ENCODE measurements around the gene KMT5C.

KMT5C gene

DNA sequence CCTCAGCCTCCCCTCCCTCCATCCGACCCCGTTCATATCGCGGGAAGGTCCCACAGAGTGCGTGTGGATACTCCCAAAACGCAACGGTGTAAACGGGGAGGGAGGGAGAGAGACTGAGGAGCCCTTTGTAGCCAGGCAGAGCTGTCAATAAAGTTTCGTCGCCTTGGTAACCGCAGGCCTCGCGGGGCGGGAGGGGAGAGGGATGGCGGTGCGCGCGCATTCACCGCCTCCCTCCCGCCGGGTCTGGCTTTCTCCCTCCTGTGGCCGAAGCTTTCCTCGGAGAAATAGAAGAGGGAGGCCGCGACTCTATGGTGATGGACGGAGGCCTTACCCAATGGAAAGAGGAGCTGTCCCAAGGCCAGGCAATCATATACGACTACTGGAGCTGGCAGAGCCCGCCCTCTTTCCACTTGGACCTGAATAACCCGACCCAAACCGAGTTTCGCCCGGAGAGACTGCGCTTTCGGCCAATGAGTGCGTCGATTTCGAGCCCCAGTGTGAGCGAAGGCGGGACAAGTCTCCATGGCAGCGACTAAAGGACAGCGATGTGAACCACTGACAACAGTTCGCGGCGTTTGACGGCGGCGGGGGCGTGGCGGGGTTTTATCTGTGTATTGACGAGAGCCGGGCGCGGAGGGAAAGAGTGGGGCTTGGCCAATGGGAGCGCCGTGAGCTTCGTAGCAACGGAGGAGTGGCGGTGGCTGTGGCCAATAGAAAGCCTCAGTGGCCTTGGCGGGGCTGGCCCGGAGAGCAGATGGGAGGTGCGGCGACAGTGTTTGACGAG is at the start of gene KMT5C:
TSS of gene KMT5C (plus strand) at position 772 of the 784 bp plus-strand sequence. CDS start 2,061 bp downstream, outside the sequence.
- Mint-ChIP-seq H3K27ac (peak within 1 kb of the TSS; percentile 97), H3K4me3 (peak within 1 kb of the TSS; percentile 99), H3K36me3 (no peaks in the 10 kb centered on the region), H3K4me1 (peaks cover 25% of the 10 kb centered on the region), H3K9me3 (no peaks in the 10 kb centered on the region), H3K27me3 (peaks cover 2% of the 10 kb centered on the region)

DNA sequence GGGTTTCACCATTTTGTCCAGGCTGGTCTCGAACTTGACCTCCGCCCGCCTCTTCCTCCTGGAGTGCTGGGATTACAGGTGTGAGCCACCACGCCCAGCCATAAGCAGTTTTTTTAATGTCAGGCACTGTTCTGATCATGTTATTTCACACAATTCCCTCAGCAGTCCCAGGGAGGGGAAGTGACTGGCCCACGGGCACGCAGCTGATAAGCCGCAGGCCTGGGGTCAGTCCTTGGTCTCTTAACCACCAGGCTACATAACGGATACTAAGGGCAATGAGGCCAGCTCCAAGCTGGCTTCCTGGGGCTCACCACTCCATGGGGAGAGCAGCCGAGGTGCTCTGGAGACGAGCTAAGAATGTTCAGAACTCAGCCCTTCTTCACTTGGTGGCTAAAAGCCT is 42.4 kb upstream of the KMT5C start:
- H3K27me3 Mint-ChIP-seq, result no peaks in the 10 kb centered on the region
- no peak overlapping the region for H3K4me3 Mint-ChIP-seq
- H3K27ac Mint-ChIP-seq, result no peak overlapping the region
- H3K36me3 Mint-ChIP-seq, result no peaks in the 10 kb centered on the region
- H3K9me3 Mint-ChIP-seq, result no peaks in the 10 kb centered on the region
- peaks cover 6% of the 10 kb centered on the region for H3K4me1 Mint-ChIP-seq

DNA sequence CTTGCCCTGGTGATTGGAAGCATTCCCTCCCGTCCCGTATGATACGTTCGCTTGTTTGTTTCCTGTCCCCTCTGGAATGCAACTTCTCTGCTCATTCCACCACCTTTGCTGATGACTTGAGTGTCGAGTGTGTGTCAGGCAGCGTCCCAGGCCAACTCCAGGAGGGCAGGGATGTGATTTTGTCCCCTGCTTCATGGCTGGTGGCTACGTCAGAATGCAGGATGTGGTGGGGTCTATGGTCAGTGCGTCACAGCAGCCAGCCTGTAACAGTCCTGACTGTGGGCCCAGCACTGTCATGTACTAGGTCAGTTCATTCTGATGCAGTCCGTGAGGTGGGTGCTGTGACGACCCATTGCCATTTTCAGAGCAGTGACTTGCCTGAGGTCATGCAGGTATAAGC is 39.7 kb upstream of the KMT5C start:
- no peaks in the 10 kb centered on the region for H3K36me3 Mint-ChIP-seq

DNA sequence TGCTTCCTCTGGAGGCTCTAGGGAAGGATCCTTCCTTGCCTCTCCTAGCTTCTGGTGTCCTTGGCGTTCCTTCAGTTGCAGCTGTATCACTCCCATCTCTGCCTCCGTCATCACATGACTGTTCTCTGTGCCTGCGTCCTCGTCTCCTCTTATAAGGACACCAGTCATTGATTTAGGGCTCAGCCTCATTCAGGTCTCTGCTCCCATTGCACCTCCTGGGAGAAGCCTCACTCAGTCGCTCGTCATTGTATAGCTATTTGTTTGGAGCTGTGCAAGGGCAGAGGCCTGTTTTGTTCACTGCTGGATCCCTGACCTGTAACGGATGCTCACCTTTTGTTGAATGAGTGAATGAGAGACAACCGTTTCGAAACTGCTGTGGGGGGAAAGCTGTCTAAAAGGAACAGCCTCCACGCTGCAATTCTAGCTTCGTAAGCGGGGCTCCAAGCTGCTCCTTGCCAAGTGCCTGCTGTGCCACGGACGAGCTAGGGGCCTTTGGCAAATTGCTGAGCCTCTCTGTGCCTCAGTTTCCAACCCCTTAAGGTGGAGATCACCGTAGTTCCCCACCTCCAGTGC is 38.7 kb upstream of the KMT5C start:
- no peaks in the 10 kb centered on the region for H3K36me3 Mint-ChIP-seq
- H3K4me3 Mint-ChIP-seq, result peak overlapping the region; percentile 84
- H3K27ac Mint-ChIP-seq, result no peak overlapping the region
- H3K4me1 Mint-ChIP-seq, result peaks cover 9% of the 10 kb centered on the region
- no peaks in the 10 kb centered on the region for H3K9me3 Mint-ChIP-seq
- H3K27me3 Mint-ChIP-seq, result no peaks in the 10 kb centered on the region

More for the DNA sequence above, 39.7 kb upstream of the KMT5C start:
- Mint-ChIP-seq H3K27me3 (no peaks in the 10 kb centered on the region), H3K4me3 (no peak overlapping the region), H3K9me3 (no peaks in the 10 kb centered on the region), H3K4me1 (peaks cover 6% of the 10 kb centered on the region), H3K27ac (no peak overlapping the region)

DNA sequence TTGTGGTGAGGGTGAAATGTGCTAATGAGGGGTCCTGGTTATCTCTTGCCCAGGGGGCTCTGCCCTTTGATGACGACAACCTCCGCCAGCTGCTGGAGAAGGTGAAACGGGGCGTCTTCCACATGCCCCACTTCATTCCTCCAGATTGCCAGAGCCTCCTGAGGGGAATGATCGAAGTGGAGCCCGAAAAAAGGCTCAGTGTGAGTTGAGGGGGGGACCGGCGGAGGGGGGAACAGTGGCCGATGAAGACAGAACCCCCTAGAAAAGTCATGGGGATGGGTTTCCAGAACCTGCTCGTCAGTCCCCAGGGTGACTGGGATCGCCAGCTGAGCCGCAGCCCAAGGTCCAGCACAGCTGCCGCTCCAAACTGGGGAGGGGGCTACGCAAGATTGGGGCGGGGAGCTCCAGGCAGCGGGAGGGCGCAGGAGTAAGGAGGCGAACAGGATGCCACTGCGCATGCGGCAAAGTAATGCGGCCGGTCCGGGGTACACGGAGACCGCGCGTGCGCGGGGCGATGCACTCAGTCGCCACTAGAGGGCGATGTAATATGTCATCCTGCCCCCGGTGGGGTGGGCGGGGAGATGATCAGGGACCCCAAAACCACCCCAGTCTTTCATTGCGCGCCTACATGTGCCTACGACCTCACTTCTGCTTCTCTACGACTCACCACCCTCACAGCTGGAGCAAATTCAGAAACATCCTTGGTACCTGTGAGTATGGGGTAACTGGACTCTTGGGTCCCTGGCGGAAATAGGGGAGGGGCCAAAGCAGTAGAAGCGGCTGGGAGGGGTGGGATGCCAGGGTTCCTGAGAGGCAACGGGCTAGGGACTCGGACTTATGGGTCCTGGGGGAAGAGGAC is 38.0 kb upstream of the KMT5C start:
- Mint-ChIP-seq H3K9me3 (no peaks in the 10 kb centered on the region), H3K4me1 (peaks cover 9% of the 10 kb centered on the region), H3K27me3 (no peaks in the 10 kb centered on the region), H3K36me3 (no peaks in the 10 kb centered on the region), H3K27ac (peak overlapping the region; percentile 14), H3K4me3 (peak overlapping the region; percentile 84)

DNA sequence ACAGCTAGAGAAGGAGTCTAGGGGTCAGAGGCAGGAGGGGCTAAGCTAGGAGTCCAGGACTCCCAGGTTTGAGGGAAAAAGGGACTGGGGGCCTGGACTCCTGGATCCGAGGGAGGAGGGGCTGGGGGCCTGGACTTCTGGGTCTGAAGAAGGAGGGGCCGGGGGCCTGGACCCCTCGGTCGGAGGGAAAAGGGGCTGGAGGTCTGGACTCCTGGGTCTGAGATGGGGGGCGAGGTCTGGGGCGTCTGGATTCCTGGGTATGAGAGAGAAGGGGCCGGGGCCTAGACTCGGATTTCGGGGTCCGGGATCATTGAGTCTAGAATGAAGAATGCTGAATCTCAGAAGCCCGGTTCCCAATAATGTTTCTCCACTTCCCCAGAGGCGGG is 37.4 kb upstream of the KMT5C start:
- Mint-ChIP-seq H3K4me3 (peak overlapping the region; percentile 84), H3K27me3 (no peaks in the 10 kb centered on the region), H3K9me3 (no peaks in the 10 kb centered on the region), H3K36me3 (no peaks in the 10 kb centered on the region), H3K4me1 (peaks cover 9% of the 10 kb centered on the region), H3K27ac (no peak overlapping the region)

DNA sequence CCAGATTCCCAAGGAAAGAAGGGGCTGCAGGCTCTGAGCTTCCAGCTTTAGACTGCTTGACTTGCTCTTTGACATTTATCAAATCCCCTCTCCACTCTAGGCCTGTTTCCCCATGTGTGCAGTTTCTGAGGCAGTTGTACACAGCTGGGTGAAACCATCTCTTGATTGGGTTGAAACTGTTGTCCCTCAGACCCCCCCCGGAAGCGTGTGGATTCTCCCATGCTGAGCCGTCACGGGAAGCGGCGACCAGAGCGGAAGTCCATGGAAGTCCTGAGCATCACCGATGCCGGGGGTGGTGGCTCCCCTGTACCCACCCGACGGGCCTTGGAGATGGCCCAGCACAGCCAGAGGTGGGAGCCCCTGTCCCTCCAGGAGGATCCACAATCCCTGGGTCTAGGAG is 36.2 kb upstream of the KMT5C start:
- Mint-ChIP-seq H3K4me1 (peaks cover 9% of the 10 kb centered on the region), H3K9me3 (no peaks in the 10 kb centered on the region), H3K4me3 (no peak overlapping the region), H3K27me3 (no peaks in the 10 kb centered on the region), H3K27ac (no peak overlapping the region), H3K36me3 (no peaks in the 10 kb centered on the region)

DNA sequence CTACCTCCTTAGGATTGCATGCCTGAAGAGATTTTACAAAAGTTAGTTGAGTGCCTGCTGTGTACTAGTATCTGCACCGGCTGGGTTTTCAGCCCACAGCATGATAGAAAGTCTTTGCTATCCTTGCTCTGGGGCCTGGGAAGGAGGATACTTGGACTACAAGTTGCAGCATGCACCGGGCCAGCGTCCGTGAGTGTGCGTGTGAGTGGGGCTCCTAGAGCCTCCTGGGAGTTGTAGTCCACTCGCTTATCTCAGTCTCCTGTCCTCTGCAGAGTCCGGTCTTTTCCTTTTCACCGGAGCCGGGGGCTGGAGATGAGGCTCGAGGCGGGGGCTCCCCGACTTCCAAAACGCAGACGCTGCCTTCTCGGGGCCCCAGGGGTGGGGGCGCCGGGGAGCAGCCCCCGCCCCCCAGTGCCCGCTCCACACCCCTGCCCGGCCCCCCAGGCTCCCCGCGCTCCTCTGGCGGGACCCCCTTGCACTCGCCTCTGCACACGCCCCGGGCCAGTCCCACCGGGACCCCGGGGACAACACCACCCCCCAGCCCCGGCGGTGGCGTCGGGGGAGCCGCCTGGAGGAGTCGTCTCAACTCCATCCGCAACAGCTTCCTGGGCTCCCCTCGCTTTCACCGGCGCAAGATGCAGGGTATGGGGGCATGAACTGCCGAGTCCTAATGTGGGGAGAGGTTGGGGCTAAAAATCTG is 35.2 kb upstream of the KMT5C start:
- no peaks in the 10 kb centered on the region for H3K9me3 Mint-ChIP-seq
- H3K4me1 Mint-ChIP-seq, result peaks cover 9% of the 10 kb centered on the region
- no peak overlapping the region for H3K27ac Mint-ChIP-seq
- H3K27me3 Mint-ChIP-seq, result no peaks in the 10 kb centered on the region
- H3K4me3 Mint-ChIP-seq, result no peak overlapping the region
- H3K36me3 Mint-ChIP-seq, result no peaks in the 10 kb centered on the region

DNA sequence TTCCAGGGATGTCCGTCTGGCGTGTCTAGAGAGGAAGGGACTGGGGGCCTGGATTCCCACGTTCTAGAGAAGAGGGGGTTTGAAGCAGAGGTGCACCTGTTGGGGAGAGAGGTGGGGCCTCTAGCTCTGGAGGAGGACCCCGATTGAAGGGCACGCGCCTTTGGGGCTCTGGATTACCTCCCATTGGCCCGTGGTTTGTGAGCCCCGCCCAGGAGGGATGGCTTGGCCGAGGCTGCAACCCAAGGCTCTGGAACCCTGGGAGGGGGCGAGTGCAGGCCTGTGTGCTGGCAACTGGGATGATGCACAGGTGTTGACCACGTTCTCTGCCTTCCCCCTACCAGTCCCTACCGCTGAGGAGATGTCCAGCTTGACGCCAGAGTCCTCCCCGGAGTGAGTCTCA is 34.7 kb upstream of the KMT5C start:
- Mint-ChIP-seq H3K27ac (no peak overlapping the region), H3K4me1 (peaks cover 9% of the 10 kb centered on the region), H3K36me3 (no peaks in the 10 kb centered on the region), H3K9me3 (no peaks in the 10 kb centered on the region), H3K4me3 (no peak overlapping the region), H3K27me3 (no peaks in the 10 kb centered on the region)

DNA sequence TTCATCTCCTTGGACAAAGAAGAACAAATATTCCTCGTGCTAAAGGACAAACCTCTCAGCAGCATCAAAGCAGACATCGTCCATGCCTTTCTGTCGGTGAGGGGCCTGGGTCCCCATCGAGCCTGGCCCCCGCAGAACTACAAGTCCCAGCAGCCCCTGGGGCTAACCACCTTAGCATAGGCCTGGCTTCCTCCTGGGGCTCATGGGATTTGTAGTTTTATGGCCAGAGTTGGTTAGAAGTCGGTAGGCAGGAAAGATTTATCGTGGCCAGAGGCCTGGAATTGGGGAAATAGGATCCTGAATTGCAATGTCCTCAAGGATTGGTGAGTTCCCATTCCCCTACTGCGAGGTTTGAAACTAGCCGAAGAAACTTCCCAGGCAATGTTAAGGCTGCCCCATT is 34.2 kb upstream of the KMT5C start:
- H3K4me1 Mint-ChIP-seq, result peaks cover 9% of the 10 kb centered on the region
- peak overlapping the region; percentile 68 for H3K27ac Mint-ChIP-seq
- no peaks in the 10 kb centered on the region for H3K27me3 Mint-ChIP-seq
- no peak overlapping the region for H3K4me3 Mint-ChIP-seq
- no peaks in the 10 kb centered on the region for H3K36me3 Mint-ChIP-seq
- no peaks in the 10 kb centered on the region for H3K9me3 Mint-ChIP-seq

DNA sequence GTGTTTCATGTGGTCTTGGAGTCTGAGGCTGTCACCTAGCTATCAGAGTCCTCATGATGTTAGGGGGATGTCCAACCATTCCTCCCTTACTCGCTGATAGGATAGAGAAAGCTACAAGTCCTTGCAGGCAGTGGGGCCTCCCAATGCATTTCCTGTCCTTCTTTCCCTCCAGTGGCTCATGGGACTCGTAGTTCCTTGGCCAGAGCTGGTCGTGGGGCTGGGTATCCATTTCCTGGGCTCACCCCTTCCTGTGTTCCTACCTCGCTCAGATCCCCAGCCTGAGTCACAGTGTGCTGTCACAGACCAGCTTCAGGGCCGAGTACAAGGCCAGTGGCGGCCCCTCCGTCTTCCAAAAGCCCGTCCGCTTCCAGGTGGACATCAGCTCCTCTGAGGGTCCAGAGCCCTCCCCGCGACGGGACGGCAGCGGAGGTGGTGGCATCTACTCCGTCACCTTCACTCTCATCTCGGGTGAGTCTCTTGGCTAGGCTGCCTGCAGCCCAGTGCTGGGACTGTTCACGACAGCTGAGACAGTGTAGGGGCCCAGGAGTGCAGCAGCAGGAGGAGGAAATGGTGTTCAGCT is 33.6 kb upstream of the KMT5C start:
- Mint-ChIP-seq H3K4me1 (peaks cover 9% of the 10 kb centered on the region), H3K27me3 (no peaks in the 10 kb centered on the region), H3K27ac (no peak overlapping the region), H3K9me3 (no peaks in the 10 kb centered on the region), H3K4me3 (no peak overlapping the region), H3K36me3 (no peaks in the 10 kb centered on the region)

DNA sequence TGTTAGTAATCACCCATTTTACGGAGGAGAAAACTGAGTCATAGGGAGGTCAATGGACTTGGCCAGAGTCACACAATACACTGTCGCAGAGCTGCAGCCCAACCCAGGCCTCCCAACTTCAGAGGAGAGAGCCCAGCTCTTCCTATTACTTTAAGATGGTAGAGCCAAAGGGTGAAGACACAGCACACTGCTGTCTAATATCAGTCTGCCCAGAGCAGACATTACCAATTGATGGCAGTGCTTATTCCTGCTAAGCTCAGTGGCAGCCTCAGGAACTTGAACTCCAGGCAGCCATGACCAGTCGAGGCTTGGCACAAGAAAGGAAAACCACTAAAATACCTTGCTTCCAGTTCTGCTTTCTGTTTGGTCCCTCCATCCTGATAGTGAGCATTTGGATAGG is 33.0 kb upstream of the KMT5C start:
- H3K27ac Mint-ChIP-seq, result no peak overlapping the region
- H3K27me3 Mint-ChIP-seq, result no peaks in the 10 kb centered on the region

DNA sequence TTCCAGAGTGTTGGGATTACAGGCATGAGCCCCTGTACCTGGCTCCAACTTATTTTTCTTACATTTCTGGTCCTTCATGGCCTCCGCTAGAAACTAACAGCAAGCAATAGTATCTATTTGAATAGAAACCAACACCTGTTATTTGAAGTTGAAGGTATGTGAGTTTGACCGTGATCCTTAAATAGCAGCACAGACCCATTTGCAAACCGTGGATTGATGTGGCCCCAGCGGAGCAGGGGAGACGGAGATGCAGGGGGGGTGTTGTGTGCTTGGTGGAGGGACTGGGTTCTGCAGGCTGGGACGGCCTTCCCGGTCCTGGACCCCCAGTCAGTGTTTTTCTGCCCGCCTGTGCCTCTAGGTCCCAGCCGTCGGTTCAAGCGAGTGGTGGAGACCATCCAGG is 31.4 kb upstream of the KMT5C start:
- Mint-ChIP-seq H3K27ac (no peak overlapping the region), H3K9me3 (no peaks in the 10 kb centered on the region), H3K27me3 (no peaks in the 10 kb centered on the region), H3K36me3 (no peaks in the 10 kb centered on the region), H3K4me1 (peaks cover 3% of the 10 kb centered on the region), H3K4me3 (no peak overlapping the region)

More for the DNA sequence above, 33.0 kb upstream of the KMT5C start:
- Mint-ChIP-seq H3K4me1 (peaks cover 8% of the 10 kb centered on the region), H3K4me3 (no peak overlapping the region), H3K36me3 (no peaks in the 10 kb centered on the region), H3K9me3 (no peaks in the 10 kb centered on the region)

DNA sequence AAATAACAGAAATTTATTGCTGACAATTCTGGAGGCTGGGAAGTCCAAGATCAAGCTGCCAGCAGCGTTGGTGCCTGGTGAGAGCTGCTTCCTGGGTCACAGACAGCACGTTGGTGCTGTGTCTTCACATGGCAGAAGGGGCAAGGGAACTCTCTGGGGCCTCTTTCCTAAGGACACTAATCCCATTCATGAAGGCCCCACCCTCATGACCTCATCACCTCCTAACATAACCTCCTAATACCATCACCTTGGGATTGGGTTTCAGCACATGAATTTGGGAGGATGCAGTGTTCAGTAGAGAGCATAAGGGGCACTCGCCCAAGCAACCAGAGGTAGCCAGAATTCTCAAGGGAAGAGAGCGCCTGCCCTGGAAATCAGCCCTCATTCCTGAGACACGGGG is 30.2 kb upstream of the KMT5C start:
- Mint-ChIP-seq H3K36me3 (no peaks in the 10 kb centered on the region), H3K4me3 (no peak overlapping the region), H3K27ac (no peak overlapping the region), H3K27me3 (no peaks in the 10 kb centered on the region), H3K4me1 (peaks cover 3% of the 10 kb centered on the region), H3K9me3 (no peaks in the 10 kb centered on the region)

DNA sequence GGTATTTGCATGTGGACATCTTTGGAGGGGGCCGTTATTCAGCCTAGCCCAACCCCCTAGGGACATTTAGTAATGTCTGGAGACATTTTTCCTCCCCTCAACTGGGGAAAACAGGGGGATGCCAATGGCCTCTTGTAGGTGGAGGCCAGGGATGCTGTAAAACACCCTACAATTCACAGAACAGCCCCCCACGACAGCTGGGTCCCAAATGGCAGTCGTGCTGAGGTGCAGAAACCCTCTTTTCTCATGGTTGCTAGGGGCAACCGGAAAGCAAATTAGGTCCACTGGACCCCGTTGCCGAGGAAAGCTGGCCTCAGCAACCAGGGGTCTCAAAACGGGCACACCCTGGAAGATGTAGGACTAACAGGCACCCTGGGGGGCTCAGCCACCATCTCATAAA is 29.2 kb upstream of the KMT5C start:
- Mint-ChIP-seq H3K9me3 (no peaks in the 10 kb centered on the region), H3K4me3 (no peak overlapping the region), H3K27me3 (no peaks in the 10 kb centered on the region), H3K4me1 (peaks cover under 1% of the 10 kb centered on the region), H3K36me3 (no peaks in the 10 kb centered on the region), H3K27ac (no peak overlapping the region)

Data from activated naive CD4-positive, alpha-beta T cell treated with anti-CD3 and anti-CD28 coated beads, Interleukin-2, amount 50 U/mL, for 24 hours (primary cell).